PFSK-1 (cell line): ENCODE results near the gene PRKCE.

Experiments used
- FOXP2 ChIP-seq: optimal IDR thresholded peaks from 2 replicates; pipeline ENCODE3; 2011; ENCODE audit warnings: borderline replicate concordance, control low read depth, inconsistent platforms; ENCODE audit not compliant: insufficient read depth; ENCODE audit errors: extremely low read length, extremely low read depth
- POLR2AphosphoS5 ChIP-seq: IDR thresholded peaks from 2 replicates; pipeline ENCODE4 v1.6.1; 2012; ENCODE audit warnings: low read depth, mild to moderate bottlenecking, control low read depth, low read length, moderate library complexity
- REST ChIP-seq, 2 experiments: IDR thresholded peaks; 2 replicates each; pipeline versions ENCODE4 v1.6.1 to v1.8.0; 2011 to 2012; ENCODE audit warnings: low read depth in 2 of 2, low read length in 2 of 2, control low read depth in 1 of 2, inconsistent platforms in 1 of 2, mild to moderate bottlenecking in 1 of 2, moderate library complexity in 1 of 2; ENCODE audit not compliant: insufficient read depth in 1 of 2
- SIN3A ChIP-seq: IDR thresholded peaks from 2 replicates; pipeline ENCODE4 v1.6.1; 2012; ENCODE audit warnings: mild to moderate bottlenecking, low read length, moderate library complexity, borderline replicate concordance; ENCODE audit not compliant: insufficient read depth
- TAF1 ChIP-seq: IDR thresholded peaks from 2 replicates; pipeline ENCODE4 v1.6.1; 2012; ENCODE audit warnings: low read length, control low read depth, borderline replicate concordance; ENCODE audit not compliant: insufficient read depth

The PRKCE gene

GRCh38 chr2:46187112-46187618, 535.7 kb downstream of the PRKCE start:
- no peak for TF ChIP-seq FOXP2
- TF ChIP-seq TAF1 = no peak
- TF ChIP-seq REST (IDR thresholded peaks at IDR 0.05; ENCODE audit: insufficient read depth in 1 of 2, low read depth in 2 of 2, low read length in 2 of 2) = no peak
- TF ChIP-seq SIN3A = no peak
- no peak for TF ChIP-seq POLR2AphosphoS5

- TF ChIP-seq SIN3A (no peak), POLR2AphosphoS5 (no peak), FOXP2 (no peak), REST (IDR thresholded peaks at IDR 0.05; ENCODE audit: insufficient read depth in 1 of 2, low read depth in 2 of 2, low read length in 2 of 2) (no peak), TAF1 (no peak)
Observed at GRCh38 chr2:46188041-46188716, 536.7 kb downstream of the PRKCE start.

- TF ChIP-seq FOXP2 = no peak
- TF ChIP-seq REST (IDR thresholded peaks at IDR 0.05; ENCODE audit: insufficient read depth in 1 of 2, low read depth in 2 of 2, low read length in 2 of 2) = no peak
- no peak for TF ChIP-seq POLR2AphosphoS5
Observed at GRCh38 chr2:46193356-46193755, 541.9 kb downstream of the PRKCE start.

- no peak for TF ChIP-seq SIN3A
- no peak for TF ChIP-seq REST (IDR thresholded peaks at IDR 0.05; ENCODE audit: insufficient read depth in 1 of 2, low read depth in 2 of 2, low read length in 2 of 2)
- no peak for TF ChIP-seq POLR2AphosphoS5
- no peak for TF ChIP-seq FOXP2
- no peak for TF ChIP-seq TAF1
Observed at GRCh38 chr2:46193855-46194254, 542.4 kb downstream of the PRKCE start.

- no peak for TF ChIP-seq REST (IDR thresholded peaks at IDR 0.05; ENCODE audit: insufficient read depth in 1 of 2, low read depth in 2 of 2, low read length in 2 of 2)
Observed at GRCh38 chr2:46194856-46195255, 543.4 kb downstream of the PRKCE start.
